ENCODE results near the gene HTN1.

DNA sequence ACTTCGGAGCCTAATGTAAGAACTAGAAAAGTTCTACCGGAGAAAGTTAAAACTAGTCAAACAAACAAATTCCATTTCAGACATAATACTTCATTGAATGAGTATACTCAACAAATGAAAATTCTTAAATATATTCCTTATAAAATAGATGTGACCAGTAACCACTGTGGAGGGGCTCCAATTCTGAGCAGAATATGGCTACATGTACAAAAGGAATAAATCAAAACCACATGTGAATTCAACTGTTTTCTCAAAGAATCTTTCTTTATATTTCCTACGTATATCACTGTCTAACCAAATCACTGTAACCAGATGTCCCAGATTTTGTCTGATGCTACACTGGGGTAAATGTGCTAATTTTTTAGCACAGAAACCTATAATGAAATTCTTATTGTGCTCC, 49.0 kb downstream of the HTN1 start:
- TF ChIP-seq, protein P1, sequence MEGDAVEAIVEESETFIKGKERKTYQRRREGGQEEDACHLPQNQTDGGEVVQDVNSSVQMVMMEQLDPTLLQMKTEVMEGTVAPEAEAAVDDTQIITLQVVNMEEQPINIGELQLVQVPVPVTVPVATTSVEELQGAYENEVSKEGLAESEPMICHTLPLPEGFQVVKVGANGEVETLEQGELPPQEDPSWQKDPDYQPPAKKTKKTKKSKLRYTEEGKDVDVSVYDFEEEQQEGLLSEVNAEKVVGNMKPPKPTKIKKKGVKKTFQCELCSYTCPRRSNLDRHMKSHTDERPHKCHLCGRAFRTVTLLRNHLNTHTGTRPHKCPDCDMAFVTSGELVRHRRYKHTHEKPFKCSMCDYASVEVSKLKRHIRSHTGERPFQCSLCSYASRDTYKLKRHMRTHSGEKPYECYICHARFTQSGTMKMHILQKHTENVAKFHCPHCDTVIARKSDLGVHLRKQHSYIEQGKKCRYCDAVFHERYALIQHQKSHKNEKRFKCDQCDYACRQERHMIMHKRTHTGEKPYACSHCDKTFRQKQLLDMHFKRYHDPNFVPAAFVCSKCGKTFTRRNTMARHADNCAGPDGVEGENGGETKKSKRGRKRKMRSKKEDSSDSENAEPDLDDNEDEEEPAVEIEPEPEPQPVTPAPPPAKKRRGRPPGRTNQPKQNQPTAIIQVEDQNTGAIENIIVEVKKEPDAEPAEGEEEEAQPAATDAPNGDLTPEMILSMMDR (IDR thresholded peaks at IDR 0.05): no peak
- TF ChIP-seq EP300 (IDR thresholded peaks at IDR 0.05) (no peak), POLR2AphosphoS5 (IDR thresholded peaks at IDR 0.05) (no peak)
